NCI-H1092 treated with DMSO at 0.1 percent for 48 hours (cell line): ENCODE data around the gene PILRA.
"Not testable (repeated sequence)": the region's sequence is repeated elsewhere in the genome, so short reads cannot be mapped to it uniquely, and the experiment has no call there.

Source experiments
- DNase-seq: peaks from one replicate; lab custom pipeline; 2025; lab: John Stamatoyannopoulos, UW

Gene PILRA

DNA sequence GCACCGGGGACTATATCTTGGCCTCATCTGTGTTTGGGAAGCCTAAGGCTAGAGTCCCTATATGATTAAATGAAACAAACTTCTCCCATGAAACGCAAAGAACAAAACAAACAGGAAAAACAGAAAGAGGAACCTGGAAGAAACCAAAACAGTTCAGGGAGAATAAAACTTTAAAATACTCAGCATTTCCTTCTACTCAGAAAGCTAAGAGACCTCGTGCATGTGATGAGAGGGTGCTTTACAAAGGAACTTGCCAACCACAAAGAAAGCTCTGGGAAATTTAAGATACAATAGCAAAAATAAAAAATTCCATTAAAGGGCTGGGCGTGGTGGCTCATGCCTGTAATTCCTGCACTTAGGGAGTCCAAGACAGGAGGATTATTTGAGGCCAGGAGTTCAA lies 6.9 kb downstream of the PILRA start:
- no peak for DNase-seq

DNA sequence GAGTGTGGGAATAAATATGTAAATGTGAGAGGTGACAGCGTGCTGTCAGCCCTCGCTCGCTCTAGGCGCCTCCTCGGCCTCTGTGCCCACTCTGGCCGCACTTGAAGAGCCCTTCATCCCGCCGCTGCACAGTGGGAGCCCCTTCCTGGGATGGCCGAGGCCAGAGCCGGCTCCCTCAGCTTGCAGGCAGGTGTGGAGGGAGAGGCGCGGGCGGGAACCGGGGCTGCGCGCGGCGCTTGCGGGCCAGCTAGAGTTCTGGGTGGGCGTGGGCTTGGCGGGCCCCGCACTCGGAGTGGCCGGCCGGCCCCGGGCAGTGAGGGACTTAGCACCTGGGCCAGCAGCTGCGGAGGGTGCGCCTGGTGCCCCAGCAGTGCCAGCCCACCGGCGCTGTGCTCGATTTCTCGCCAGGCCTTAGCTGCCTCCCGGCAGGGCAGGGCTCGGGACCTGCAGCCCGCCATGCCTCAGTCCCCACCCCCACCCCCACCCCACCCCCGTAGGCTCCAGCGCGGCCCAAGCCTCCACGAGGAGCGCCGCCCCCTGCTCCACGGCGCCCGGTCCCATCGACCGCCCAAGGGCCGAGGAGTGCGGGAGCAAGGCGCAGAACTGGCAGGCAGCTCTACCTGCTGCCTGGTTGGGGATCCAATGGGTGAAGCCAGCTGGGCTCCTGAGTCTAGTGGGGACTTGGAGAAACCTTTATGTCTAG lies 8.4 kb downstream of the PILRA start:
- DNase-seq, result not testable (repeated sequence)

GRCh38 chr7:100382234-100382853 lies 9.1 kb downstream of the PILRA start:
- peak; percentile 28 for DNase-seq

GRCh38 chr7:100384628-100385294 lies 11.5 kb downstream of the PILRA start:
- no peak for DNase-seq

- DNase-seq, result no peak
Observed at GRCh38 chr7:100386940-100387339, 13.7 kb downstream of the PILRA start.

- DNase-seq, result no peak
Observed at GRCh38 chr7:100387695-100388094, 14.4 kb downstream of the PILRA start.

DNA sequence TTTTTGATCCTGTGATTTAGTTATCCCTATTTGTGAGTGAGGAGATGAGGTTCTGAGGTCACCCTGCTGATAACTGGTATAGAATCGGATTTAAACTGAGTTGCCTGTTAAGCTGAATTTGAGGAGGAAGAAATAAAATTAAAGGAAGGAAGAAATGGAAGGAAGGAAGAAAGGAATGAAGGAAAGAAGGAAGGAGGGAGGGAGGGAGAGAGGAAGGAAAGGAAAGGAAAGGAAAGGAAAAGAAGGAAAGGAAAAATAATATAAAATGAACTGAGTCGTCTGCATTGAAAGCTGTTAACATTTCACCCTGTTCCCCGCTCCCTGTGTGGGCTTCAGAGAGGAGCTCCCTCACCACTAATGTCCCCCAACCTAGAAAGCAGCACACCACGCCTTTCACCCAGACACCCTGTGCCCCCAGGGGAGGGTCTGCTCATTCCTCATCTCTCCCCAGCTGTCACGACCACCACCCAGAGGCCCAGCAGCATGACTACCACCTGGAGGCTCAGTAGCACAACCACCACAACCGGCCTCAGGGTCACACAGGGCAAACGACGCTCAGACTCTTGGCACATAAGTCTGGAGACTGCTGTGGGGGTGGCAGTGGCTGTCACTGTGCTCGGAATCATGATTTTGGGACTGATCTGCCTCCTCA lies 16.3 kb downstream of the PILRA start:
- no peak for DNase-seq

DNA sequence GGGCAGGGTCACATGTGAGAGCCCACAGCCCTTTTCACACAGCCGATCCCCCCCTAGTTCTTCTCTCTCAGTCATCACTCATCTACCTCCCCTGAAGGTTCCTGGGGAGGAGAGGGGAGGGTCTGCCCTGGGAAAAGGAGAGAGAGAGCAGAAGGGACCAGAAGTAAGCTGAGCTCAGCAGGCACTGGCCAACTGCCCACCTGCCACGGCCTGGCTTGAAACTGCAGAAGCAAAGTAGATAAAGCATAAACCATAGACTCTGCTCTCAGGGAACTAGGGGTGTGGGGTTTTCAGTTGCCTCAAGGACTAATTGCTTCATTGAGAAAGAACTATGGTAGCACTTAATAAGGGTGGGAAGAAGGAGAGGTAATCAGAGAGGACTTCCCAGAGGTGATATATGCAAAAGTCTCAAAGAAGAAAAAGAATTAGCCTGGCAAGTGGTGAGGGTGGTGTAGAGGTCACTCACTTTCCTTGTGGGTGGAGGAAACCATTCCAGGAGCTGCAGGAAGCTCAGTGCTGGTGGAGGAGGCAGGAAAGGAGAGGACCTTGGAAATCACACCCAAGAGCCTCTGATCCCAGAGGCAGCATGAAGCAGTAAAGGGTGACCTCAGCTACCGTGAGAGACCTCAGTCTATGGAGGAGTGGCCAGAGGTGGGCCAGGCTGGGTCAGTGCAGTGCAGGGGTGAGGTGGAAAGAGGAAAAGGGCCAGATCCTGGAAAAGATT lies 17.2 kb downstream of the PILRA start:
- no peak for DNase-seq

GRCh38 chr7:100393233-100393905 lies 20.1 kb downstream of the PILRA start:
- no peak for DNase-seq

DNA sequence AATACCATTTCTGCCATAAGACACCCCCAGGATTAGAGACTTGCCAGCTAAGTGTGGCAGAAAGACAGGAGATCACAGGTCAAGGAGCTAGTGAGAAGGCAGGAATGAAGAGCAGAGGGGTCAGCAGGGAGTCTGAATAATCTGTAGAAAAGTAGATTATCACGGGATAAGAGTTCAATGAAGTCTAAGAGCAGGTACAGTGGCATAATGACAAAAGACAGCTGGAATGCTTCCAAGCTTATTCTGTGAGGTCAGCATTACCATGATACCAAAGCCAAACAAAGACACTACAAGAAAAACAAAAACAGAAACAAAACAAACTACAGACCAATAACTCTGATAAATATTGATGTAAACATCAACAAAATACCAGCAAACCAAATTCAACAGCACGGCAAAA lies 20.8 kb downstream of the PILRA start:
- DNase-seq, result no peak

DNA sequence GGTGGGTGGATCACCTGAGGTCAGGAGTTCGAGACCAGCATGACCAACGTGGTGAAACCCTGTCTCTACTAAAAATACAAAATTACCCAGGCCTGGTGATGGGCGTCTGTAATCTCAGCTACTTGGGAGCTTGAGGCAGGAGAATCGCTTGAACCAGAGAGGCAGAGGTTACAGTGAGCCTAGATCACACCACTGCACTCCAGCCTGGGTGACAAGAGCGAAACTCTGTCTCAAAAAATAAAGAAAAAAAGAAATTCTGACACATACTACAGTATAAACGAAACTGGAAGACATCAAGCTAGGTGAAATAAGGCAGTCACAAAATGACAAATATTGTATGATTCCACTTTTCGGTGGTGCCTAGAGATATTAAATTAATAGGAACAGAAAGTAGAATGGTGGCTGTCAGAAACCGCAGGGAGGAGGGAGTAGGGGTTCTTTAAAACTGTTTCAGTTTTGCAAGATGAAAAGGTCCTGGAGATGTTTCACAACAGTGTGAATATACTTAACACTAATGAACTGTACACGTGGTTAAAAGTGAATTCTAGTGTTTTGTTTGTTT lies 23.2 kb downstream of the PILRA start:
- DNase-seq, result no peak

DNA sequence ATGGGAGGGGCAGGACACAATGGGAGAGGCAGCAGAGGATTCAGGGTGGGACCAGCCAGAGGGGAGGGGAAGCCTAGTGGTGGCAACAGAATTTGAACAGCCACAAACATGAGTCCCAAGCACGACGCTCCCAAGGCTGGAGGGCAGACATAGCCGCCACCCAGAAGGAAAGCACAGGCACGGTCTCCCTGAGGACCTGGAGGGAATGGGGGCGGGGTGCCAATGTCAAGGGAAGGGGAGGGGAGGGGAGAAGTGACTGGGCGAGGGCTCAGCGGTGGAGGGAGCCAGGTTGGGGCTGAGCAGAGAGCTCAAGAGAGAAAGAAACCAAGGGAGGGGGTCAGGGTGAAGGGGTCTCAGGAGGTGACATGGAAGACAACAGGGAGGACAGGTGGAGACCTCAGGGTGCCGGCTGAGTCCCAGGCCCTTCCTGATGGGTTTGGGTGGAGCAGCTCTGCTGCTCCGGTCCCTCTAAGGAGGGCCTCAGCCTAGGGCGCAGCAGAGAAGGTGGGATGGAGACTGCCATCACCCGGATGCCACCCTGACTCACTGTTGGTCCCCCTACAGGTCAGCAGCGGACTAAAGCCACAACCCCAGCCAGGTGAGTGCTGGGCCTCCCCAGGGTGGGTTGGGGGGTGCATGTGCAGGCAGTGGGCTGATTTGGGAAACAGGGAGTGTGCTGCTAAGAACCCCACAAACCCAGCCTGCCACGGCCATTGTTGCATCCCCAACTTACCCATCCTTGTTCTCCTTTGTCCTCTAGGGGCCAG lies 24.2 kb downstream of the PILRA start:
- DNase-seq, result no peak

GRCh38 chr7:100398239-100398638 lies 25.0 kb downstream of the PILRA start:
- DNase-seq, result no peak

DNA sequence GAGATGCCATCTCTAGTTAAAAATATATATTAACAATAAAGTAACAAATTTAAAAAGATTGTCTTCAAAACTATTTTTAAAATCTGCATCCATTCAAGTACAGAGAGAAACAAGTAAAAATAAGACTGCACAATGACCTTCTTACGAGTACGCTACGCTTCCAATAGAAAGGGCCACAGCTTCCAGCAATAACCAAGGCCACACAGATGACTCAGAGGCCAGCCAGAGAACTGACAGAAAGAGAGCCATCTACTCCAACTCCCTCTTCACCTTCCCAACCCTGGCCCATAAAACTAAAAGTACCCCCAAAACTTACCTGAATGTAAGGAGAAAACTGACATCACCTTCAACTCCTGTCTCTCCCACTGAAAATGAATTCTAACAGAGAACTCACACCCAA lies 26.8 kb downstream of the PILRA start:
- DNase-seq, result no peak

- DNase-seq, result no peak
Observed at GRCh38 chr7:100400656-100401055, 27.4 kb downstream of the PILRA start.

- DNase-seq, result no peak
Observed at GRCh38 chr7:100401811-100402210, 28.5 kb downstream of the PILRA start.

- no peak for DNase-seq
Observed at GRCh38 chr7:100402241-100402640, 29.0 kb downstream of the PILRA start.

DNA sequence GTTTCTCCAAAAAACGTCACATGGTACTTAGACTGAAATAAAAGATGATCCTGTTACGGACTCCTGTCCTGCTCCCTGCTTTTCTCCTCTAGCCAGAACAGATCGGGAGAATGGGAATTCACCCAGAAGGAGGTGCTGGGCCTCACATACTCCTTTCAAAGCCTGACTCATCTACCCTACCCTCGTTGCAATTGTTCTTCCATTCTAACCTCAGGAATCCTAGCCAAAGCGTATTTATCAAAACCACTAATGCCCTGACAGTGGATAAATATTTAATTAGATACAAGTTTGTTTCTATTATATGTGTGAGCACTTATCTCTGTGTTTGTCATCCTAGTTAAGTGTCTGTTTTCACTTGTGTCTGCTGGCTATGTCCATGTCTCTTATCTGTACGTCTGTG lies 33.5 kb downstream of the PILRA start:
- DNase-seq, result no peak

- DNase-seq, result peak; percentile 22
Observed at GRCh38 chr7:100407285-100408180, 34.2 kb downstream of the PILRA start.
